ENCODE measurements around the gene THSD4.
A peak's percentile ranks its signal among the peaks of the same experiment; 100 is the strongest.
"Not testable (repeated sequence)": the region's sequence is repeated elsewhere in the genome, so short reads cannot be mapped to it uniquely, and the experiment has no call there.

The THSD4 gene

DNA sequence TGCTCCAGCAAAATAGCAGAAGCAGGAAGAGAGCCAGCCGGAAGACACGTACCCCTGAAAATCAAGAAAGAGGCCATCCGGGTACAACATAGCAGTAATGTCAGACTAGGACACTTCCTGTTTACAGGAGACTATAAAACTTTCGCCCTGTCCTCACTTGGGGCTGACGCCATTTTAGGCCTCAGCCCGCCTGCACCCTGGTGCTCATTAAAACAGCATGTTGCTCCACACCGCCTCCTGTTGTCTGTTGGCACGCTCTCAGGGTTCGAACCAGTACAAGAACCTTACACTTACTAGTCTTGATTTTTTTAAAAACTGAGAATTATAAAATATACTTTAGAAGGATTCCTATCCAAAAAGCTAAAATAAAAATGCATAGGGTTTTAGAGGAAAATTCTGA lies 535.3 kb downstream of the THSD4 start:
- DNase-seq, result no peak

DNA sequence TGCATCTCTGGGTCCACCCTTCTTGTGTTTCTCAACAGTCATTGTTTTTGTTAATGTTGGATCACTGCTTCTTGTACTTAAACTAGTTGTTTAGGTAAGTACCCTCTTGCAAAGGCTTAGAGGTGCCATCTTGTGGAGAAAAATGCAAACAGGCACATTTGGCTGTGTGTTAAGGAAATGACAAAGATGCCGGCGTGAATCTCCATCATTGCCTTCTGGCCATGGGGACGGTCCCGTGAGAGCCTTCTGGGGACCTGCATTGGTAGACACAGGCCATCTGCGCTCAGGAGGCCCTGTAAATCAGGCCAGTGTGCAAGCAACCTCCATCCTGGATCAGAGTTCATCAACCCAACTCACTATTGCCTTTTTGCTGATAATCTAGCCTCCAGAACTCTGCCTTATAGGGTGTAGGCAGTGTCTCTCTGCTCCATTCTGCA lies 536.5 kb downstream of the THSD4 start:
- DNase-seq, result no peak

DNA sequence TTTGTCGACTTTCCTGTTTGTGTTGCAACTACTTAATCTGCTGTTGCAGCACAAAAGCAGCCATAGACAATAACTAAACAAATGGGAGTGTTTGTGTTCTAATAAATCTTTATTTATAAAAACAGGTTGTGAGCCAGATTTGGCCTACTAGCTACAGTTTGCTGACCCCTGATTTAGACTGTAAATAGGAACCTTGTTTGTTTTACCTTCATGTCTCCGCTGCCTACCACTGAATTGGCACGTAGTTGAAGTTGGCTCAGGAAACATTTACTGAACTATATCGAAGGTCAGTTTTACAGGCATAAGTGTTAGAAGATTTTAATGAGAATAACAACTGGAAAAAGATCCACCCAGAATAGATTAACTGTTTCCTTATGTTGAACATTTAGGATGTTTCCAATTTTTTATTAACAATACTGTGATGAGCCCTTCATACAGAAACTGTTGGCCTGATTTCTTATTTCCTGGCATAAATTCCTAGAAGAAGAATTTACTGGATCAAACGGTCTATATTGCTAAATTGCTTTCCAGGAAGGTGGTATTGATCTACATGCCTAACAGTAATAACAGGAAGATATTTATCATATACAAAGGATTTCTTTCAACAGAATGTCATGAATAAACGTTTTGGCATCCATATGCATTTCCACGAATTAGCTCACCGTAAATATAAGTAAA lies 538.9 kb downstream of the THSD4 start:
- DNase-seq, result no peak

DNA sequence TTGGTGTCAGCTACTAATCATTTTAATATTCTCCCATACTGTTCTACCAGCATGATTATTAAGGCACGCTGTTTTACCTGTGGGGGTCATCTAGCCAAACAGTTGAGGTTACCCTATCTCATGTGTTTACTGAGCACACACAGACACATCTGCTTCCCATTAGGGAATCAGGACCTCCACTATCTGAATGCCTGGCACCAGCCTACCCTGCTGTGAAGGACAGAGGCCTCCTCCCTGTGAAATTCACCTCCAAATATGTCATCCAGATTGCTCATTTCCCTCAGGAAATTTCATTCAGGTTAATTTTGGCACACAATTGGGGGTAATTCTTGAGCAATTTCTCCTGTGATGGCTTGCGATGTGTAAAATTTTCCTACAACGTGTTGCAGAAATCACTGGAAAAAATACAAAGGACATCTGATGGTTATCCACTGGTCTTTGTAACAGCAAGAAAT lies 539.5 kb downstream of the THSD4 start:
- no peak for DNase-seq

DNA sequence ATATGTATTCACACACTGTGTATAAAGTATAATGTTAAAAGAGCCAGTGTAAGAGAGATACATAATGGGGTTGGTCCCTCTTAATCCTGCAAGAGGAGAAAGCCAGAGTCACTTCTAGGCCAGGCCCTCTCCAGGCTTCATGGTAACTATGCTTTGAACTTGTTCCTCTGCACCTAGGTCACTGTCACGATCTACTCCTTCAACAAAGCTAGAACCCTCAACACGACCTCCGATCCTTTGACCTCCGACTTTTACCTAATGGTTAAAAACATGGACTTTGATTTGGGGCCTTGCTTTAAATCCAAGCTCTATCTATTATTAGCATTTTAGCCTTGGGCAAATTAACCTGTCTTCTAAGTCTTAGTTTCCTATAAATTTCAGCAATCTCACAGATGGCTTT lies 541.2 kb downstream of the THSD4 start:
- DNase-seq, result no peak

DNA sequence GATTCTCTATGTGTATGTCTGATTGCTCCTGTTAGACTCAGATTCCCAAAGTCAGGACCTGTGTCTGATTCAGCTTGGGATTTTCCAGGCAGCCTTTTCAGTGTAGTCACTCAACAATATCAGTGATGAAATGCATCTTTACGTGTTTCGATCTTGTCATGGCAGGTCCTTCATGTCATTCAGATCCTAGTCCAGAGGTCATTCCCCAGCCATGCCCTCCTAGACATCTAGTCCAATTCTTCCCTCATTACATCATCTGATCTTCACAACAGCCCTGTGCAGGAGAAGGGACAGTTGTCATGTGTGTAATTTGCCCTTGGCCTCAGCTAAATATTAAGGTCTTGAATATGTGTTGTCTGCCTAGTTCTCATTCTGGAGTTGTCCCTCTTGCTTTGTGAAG lies 541.9 kb downstream of the THSD4 start:
- no peak for DNase-seq

DNA sequence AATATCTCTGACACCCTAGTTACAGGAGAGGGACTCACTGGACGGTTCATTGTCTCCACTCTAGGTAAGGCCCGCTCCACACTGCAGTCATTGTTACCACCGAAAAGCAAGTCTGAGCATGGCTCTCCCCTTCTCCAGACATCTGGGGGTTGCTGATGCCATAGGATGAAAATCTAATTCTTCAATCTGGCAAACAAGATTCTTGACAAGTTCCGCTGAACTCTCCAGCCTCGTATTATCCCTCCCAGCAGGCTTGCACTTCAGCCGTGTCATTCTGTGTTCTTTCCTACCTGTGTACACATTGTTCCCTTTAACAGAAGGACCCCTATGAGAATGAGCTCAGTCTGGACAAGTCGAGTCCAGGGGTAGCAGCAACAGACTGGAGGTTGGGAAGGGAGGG lies 542.8 kb downstream of the THSD4 start:
- DNase-seq, result no peak

DNA sequence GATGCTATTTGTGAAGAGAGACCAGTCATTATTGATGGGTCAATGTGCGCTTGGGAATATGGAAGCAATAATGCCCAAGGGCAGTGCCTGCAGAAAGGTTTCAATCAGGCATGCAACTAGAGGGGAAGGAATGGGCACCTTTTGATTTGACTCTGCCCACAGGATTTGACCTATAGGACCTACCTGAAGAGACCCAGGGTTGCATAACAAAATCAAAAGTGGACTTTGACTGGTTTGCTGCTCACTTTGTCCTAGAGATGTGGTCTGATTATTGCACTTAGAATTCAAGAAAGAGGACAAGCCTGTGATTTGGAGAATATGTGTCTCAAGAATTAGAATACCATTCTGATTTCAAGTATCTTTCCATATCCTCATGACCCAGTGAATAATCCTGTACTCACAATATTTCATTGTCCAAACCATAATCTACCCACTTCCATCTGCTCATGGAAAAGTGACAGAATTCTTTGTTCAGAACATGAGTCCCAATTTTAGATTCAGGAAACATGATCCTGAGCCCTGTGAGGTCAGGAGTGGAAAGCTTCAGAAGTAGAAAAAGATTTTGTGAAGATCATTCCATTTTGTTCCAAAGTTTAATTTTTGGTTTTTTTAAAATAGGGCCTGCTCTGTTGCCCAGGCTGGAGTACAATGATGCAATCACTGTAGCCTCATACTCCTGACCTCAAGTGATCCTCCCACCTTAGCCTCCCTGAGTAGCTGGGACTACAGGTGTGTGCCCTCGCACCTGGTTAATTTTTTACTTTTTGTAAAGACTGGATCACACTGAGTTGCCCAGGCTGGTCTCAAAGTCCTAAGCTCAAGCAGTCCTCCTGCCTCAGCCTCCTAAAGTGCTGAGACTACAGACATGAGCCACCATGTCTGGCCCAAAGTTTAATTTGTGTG lies 543.8 kb downstream of the THSD4 start:
- no peak for DNase-seq

DNA sequence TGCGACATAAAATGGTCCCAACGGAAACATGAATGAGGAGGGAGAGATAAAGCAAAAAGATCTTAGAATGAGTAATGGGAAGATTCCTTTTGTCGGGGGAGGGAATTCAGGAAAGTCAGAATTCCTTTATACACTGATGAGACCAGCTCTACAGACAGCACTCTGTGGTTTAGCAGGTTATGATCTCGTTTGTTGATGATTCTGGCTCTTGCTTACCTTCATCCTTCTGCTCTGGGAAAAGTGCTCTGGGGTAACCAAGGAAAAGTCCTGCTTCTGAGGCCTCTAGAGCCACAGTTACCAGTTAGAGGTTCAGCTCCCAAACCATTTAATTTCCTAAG lies 544.4 kb downstream of the THSD4 start:
- DNase-seq, result no peak

DNA sequence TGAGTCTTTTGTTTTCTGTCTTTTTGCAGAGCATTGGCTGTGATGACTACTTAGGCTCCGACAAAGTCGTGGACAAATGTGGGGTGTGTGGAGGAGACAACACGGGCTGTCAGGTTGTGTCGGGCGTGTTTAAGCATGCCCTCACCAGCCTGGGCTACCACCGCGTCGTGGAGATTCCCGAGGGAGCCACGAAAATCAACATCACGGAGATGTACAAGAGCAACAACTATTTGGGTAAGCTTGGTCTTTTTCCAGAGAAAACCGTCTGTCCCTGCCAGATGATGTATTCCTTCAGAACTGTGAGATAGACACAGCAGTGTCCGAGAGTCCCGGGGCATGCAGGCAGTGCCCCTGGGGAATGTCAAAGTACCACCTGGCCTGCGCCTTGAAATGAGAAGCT lies 545.2 kb downstream of the THSD4 start:
- peak; percentile 4 for DNase-seq

DNA sequence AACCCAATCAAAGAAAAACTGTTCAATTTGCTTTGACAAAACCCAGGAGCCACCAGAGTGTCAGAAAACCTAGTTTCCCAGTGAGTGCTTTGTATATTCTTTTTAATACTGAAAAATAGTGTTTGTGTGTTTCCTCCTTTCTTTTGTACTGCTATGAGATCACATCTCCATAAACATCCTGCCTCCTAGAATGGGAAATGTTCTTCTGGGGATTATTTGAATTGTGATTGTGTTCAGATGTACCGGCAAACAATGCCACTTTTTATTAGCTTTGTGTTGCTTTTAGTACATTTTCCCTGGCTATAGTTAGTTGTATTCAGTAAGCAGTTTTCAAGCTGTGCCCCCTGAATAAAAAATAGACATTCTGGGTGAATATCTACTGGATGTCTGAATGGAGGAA lies 547.0 kb downstream of the THSD4 start:
- DNase-seq, result no peak

DNA sequence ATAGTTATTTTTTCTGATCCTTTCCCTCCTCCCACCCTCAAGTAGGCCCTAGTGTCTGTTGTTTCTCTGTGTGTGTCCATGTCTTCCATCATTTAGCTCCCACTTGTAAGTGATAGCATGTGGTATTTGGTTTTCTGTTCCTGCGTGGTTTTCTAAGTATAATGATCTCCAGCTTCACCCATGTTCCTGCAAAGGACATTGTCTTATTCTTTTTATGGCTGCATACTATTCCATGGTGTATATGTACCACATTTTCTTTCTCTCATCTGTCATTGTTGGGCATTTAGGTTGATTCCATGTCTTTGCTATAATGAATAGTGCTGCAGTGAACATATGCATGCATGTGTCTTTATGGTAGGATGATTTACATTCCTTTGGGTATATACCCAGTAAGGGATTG lies 549.4 kb downstream of the THSD4 start:
- DNase-seq, result no peak

DNA sequence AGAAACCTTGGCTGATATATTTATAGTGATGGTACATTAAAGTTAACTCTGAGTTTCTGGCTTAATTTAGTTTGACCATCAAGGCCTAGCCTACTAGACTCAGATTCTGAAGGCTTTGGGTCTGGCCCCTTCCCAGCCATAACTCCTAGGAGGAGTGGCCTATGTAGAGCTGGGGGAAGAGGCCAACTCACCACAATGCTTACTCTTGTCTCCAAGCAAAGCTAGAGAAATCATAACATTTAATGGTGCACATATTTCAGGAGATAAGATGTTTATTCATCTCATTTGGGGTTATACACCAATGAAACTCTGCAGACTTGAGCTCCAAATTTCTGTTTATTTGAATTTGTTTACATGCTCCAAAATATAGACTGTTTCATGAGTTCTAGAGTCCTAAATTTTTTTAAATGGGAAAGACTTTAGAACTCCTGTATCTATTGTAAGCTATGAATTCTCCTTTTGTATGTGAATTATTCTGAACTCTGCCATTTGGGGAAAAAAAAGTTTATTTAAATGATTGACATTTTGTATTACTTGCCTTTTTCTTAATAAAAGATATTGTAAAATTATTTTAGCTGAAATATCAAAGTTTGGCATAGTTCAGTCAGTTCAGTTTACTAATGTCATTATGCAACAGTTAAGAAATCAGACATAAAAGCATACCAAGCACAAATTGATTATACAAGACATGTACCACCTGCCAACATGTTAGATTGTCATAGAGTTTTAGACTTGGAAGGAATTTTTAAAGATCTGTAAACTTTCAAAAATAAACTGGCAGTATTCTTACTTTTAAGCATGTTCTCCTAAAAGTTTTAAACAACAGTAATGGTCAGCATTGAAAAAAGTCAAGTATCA lies 551.7 kb downstream of the THSD4 start:
- no peak for DNase-seq

DNA sequence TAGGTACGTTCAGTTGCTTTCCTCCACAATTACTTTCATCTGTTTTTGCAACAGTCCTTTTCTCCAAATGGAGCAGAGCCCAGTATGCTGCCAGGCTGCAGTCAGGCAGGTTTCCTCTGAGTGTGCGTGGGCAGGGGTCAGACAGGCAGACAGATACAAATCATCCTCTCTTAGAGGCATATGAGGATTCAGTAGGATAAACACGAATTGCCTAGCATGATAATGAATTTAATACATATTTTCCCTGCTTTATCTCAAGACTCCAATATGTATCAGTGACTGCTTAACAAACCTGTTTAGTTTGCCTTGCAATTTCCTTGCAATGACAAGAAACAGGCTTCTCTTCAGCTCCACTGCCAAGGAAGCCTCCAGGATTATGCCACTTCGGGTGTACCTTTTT lies 554.4 kb downstream of the THSD4 start:
- DNase-seq, result no peak

DNA sequence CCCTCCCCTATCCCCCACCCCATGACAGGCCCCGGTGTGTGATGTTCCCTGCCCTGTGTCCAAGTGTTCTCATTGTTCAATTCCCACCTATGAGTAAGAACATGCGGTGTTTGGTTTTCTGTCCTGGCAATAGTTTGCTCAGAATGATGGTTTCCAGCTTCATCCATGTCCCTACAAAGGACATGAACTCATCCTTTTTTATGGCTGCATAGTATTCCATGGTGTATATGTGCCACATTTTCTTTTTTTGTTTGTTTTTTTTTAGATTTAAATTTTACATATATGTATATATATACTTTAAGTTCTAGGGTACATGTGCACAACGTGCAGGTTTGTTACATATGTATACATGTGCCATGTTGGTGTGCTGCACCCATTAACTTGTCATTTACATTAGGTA lies 555.0 kb downstream of the THSD4 start:
- DNase-seq, result not testable (repeated sequence)

DNA sequence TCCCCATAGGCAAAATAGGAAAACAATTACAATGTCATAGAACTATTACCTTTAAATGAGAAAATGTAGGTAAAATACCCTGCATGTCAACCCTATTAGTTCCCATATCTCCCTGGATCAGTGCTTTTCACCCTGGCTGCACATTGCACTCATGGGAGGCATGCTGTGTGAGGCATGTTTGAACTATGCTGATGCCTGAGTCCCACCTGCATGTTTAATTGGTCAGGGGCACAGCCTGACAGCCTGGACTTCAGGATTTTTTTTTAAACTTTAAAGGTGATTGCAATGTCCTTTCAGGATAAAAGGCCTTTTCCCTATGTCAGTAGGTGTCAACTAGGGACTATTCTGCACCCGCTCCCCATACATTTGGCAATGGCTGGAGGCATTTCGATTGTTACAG lies 559.1 kb downstream of the THSD4 start:
- no peak for DNase-seq

DNA sequence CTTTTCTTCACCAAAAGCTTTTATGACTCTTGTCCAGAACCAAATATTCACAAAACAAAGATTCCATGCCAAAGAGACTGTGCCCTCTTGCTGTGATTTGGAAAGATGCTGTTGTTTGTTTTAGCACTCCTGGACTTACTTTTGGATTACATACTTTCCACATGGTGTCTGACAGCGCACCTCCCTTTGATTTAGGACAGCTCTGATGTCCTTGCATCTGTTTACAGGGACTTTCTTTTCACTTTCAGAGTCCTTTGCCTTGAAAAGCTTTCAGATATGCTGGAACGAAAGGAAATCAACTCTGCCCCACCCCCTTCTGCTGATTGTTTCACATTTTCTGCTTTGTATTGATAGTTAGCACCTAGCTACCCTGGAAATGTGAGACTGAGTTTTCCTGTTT lies 562.1 kb downstream of the THSD4 start:
- no peak for DNase-seq

DNA sequence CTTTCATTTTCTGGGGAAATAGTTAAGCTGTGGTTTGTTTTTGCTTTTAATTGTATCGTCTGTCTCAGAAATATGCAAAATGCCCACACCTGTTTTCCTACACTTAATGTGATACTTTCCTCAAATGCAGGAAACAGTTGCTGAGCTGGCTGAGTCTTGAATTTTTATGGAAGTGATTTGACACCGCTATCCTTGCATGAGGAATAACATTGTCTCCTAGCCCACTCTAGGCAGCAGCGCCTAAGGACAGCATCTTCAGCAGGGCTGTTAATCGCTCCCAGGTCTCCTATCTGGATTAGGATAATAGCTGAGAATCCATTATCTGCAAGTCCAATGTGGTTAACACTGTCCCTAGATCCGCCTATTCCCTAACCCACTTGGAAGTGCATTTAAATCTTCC lies 562.5 kb downstream of the THSD4 start:
- no peak for DNase-seq

DNA sequence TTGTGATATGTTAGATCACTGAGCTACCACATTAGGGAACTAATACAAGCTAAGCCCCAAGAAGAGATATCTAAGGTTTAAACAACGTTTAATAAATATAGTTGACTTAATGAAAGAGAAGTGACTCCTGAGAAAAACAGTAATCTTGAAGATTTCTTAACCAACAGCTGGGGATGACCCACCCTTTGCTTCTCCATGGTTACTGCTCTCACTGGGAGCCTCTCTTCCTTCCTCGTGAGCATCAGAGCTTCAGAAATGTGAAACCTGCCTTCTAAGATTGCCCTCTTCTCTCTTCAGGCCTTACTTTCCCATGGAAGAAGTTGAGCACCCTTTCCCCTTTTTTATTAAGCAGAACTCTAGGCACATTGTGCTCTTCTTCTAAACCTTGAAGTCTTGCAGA lies 562.9 kb downstream of the THSD4 start:
- no peak for DNase-seq

DNA sequence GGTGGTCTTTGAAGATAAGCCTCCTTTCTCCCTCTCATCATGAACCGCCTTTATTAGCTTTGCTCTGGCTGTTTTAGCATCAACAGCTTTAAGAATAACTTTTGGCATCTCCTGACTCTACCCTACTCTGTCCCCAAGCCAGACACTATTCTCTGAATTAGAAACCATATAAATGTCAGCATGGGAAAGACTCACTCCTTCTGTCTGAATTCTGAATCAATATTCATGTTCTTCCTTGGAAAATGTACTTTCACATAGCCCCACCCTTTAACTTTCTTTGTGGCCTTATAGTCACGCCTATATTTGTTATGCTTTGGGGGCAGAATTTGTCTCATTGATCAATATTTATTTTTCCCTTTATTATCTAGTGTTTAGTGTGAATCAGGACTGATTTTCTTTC lies 563.3 kb downstream of the THSD4 start:
- DNase-seq, result no peak

DNA sequence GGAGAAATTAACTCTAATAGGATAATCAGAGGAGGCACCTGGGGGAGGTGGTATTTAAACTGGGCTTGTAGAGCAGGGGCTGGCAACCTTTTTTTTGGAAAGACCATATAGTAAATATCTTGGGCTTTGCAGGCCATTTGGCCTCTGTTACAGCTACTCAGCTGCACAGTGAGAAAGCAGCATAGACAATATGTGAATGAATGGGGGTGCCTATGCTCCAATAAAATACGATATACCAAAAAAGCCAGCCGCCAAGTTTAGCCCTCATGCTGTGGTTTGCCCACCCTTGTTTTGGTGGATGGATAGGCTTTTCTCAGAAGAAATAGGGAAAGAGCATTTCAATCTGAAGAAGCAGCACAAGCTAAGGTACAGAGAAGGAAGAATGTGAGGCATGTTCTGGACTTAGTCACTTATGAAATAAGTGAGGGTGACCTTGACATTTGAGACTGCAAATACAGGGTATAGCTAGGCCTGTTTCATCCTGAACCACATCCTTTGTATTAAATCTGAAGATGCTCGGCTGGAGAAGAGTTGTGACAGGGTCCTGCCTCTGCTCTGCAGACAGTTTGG lies 564.0 kb downstream of the THSD4 start:
- no peak for DNase-seq

DNA sequence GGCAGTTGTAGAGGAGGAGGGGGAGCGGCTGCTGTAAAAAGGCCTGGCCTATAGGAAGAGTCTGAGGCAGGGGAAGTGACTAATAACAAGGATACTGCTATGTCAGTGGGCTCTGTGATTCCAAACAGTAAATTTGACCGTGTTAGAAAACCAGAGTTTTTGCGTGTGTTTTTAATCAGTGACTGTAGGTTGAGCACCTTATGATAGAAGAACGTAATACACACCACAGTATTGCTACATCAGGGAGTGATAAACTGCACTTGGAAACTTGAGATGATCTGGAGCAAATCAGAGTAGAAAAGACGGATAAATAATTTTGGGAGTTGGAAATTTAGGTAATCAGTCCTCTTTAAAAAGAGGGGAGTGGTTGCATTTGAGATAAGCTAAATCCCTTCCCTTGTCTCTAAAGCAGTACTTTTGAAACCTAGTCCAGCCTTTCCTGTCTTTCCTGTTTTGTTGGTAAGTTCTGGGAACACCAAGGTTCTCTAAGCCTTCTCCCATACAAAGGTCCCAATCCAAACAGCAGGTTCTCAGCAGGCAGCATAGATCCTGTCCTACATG lies 564.6 kb downstream of the THSD4 start:
- no peak for DNase-seq

DNA sequence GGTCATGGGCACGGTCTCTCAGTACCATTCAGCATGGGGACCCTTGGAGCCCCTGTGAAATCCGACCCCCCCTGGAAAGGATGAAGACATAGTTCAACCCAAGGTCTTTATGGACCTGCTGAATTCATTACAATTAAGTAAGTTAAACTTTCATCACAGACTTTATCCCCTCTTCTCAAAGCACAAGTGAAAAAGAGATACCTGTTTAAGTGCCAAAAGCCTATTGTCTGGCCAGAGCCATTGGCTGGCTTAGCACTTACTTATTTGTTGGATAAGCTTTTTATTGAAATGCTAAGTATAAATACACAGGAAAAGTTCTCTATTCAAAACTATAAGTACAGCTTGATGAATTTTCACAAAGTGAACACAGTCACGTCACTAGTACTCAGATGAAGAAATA lies 566.7 kb downstream of the THSD4 start:
- no peak for DNase-seq
